ENCODE results near the gene TRIM43B.

GRCh38 chr2:95514718-95515117 lies 30.2 kb upstream of the TRIM43B start:
- no peak for TF ChIP-seq CTCF (conservative IDR thresholded peaks at IDR 0.05; ENCODE audit: low read length)
- TF ChIP-seq EZH2phosphoT487 (IDR thresholded peaks at IDR 0.05; ENCODE audit: borderline replicate concordance, low read depth, low read length) = no peak

All from OCI-LY7 (cell line).